GM12872 (cell line): ENCODE results near the gene SET.

ENCODE experiments used
- TF ChIP-seq, protein P1 (sequence below): IDR thresholded peaks from 3 replicates; pipeline ENCODE4 v1.5.1; 2011; ENCODE audit warnings: low read depth, mild to moderate bottlenecking, low read length, moderate library complexity; ENCODE audit not compliant: insufficient read depth

Gene SET

DNA sequence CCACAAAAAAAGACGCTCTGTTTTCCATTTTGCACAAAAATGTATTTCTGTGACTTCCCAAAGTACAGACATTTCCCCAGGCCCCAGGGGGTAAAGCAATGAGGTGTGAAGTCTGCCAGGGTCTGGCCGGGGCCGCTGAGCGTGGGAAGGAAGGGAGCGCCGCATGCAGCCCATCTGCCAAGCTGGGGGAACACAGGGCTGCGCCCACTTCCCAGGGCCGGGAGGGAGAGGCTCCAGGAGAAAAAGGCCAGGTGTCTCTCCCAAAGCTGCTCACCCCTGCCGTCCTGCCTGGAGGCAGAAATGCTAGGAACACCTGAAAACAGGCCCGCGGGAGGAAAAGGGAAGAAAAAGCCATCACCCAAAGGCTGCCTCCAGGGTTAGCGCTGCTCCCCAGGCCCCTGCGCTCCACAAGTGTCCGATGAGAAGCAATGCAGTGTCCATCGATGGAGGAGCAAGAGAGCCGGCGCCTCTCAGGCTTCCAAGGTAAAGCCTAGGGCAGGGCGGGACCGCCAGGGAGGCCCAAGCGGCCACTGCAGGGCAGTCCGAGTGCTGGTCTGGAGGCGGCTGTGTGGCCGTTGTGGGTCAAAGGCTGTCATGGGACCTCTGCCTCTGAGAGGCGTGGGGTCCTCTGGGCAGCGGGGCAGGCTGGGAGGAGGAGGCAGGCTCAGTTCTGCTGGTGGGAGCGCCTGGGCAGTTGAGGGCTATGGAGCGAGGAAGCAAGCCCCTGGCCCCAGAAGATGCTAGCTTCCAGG is 40.9 kb downstream of the SET start:
- TF ChIP-seq, protein P1, sequence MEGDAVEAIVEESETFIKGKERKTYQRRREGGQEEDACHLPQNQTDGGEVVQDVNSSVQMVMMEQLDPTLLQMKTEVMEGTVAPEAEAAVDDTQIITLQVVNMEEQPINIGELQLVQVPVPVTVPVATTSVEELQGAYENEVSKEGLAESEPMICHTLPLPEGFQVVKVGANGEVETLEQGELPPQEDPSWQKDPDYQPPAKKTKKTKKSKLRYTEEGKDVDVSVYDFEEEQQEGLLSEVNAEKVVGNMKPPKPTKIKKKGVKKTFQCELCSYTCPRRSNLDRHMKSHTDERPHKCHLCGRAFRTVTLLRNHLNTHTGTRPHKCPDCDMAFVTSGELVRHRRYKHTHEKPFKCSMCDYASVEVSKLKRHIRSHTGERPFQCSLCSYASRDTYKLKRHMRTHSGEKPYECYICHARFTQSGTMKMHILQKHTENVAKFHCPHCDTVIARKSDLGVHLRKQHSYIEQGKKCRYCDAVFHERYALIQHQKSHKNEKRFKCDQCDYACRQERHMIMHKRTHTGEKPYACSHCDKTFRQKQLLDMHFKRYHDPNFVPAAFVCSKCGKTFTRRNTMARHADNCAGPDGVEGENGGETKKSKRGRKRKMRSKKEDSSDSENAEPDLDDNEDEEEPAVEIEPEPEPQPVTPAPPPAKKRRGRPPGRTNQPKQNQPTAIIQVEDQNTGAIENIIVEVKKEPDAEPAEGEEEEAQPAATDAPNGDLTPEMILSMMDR, result no peak

DNA sequence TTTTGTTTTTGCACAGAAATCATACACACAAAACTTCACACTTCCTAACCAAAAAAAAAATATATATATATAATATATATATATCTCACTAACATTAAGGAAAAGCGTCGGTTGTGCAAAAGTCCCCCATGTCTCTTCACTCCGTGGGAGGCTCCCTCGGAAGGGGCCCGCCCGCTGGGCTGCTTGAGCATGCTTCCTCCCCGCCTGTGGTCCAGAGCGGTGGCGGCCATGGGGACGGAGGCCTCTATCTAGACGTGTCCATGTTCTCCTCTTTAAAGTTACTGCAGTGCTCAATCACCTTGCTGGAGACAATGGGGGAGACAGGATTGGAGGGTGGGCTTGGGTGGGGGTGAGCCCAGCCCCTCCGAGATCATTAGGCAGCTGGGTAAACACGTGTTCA is 42.1 kb downstream of the SET start:
- TF ChIP-seq, protein P1, result no peak

DNA sequence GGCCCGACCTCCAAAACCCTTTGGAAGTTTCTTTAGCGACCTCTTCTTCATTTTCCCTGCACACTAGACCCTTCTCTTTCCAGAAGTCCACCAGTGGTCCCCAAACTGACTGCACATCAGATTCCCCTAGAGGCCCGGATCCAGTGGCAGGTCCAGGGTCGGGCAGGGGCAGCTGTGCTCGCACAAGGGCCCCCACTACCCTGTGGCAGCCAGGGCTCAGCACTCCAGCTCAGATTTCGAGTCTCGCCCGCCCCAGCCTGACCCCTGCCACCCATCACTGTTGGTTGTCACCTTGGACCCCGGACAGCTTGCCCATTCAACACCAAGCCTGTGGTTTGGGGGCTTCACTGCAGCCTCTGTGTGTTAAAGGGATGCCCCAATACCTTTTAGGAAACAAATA is 42.7 kb downstream of the SET start:
- TF ChIP-seq, protein P1, result no peak

DNA sequence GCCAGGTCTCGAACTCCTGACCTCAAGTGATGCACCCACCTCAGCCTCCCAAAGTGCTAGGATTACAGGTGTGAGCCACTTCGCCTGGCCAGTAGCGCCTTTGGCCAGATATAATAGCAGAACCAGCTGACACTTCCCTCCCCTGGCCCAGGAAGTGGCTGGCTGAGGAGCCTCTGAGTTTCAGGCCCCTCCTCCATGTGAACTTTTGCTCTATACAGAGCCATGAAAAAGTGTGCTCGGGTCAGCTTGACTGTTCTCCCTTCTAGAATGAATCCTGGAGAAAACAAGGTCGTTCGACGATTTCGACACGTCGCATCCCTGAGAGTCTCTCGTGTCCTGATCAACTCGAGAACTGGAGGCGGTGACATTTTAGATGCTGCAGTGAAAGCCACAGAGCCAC is 43.6 kb downstream of the SET start:
- TF ChIP-seq, protein P1, result no peak

DNA sequence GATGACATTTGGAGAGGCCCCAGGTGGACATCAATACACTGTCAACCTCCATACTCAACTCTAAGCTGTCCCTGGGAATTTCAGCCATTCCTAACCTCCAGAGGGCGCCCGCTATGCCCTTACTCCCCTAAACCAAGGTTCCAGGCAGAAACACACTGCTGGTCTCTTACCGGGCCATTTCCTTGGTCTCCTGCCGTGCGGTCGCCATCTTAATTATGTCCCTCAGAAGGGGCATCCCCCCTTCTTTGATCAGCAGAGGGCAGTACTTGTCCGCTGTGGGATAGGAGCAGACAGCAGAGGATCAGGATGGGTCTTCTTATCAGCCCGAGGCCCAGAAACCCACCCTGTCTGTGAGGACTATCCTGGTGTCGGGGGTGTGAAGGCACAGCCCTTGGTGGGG is 44.2 kb downstream of the SET start:
- TF ChIP-seq, protein P1, result peak; percentile 61

DNA sequence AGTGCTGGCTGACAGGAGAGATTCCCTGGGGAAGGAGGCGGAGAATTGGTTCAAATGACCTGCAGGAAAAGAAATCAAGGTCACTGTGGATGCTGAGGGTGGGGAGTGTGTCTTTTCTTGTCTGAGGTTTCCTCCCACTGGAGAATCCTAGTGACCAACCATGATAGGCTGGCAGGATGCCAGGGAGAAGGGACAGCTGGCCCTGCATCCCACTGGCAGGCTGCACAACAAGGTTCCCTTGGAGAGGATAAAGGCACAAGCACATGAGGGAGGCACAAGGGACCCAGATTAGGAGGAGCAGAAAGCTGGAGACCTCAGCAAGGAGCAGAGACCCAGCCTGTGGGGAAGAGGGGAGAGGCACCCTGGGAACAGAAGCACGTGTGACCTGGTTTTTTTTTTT is 46.4 kb downstream of the SET start:
- TF ChIP-seq, protein P1, result no peak

DNA sequence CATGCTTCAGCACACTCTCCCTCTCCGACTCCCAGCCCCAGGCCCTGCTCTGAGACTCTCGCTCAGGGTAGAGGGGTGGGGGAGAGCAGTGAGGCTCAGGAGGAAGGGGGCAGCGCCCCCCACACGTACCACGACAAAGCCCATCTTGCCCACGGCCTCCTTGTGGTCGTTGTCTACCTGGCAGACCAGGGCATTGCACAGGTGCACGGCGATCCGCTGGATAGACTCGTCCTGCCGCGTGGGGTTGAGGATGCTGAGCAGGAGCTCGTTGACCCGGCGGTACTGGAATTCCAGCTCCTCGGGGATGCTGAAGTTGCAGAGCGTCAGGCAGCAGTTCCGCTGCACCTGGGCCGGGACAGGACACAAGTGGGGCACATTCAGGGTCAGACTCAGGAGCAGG is 53.4 kb downstream of the SET start:
- TF ChIP-seq, protein P1, result no peak
